IPS-18c (cell line): Measurements from ENCODE around the gene ADCK2.
"Not testable (repeated sequence)": the region's sequence is repeated elsewhere in the genome, so short reads cannot be mapped to it uniquely, and the experiment has no call there.

Experiments
- H3K4me3 ChIP-seq: 2 replicates; pipeline ENCODE4 v1.7.0; 2013; ENCODE audit warnings: low read depth, mild to moderate bottlenecking, low read length, moderate library complexity; ENCODE audit not compliant: insufficient read depth
- H3K9me3 ChIP-seq: one replicate; pipeline ENCODE4 v1.6.1; 2013; ENCODE audit warnings: mild to moderate bottlenecking, low read length, moderate library complexity; ENCODE audit not compliant: control insufficient read depth, insufficient read depth

The ADCK2 gene

DNA sequence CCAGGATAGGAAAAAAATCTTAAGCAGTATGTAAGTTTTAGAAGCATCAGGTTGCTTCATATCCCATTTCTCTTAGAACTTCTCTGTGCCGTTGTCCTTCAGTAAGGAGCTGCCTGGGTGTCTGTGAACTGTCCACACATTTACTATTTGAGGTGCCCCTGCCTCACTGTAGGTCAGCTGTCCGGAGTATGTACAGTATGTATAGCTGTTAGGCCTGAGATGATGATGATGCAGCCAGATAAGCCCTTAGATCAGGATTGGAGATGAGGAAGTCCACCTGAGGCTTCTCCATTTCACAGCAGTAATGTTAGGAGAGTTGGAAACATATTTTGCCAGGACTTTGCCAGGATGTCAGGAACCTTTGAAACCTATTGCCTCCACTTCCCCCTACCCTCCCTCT, 31.5 kb downstream of the ADCK2 start:
- Histone ChIP-seq H3K9me3 (no peaks in the 10 kb centered on the region), H3K4me3 (no peak overlapping the region)

DNA sequence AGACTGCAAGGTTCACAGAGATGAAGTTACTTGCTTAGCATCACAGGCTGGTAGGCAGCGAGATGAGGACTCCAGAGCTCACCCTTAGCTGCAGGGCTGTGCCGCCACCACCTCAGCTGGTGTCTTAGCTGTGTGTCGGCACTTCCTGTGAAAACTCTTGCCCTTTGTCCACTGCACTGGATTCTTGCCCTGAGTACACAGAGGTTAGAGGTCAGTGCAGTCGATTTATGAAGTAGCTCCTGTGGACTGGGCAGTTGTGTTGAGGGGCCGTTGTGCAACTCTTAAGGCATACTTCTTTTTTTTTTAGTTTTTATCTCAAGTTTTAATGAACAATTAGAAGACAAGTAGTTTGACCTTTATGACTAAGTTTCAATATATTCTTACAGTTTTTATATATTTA, 34.4 kb downstream of the ADCK2 start:
- Histone ChIP-seq H3K4me3 (no peak overlapping the region), H3K9me3 (no peaks in the 10 kb centered on the region)

DNA sequence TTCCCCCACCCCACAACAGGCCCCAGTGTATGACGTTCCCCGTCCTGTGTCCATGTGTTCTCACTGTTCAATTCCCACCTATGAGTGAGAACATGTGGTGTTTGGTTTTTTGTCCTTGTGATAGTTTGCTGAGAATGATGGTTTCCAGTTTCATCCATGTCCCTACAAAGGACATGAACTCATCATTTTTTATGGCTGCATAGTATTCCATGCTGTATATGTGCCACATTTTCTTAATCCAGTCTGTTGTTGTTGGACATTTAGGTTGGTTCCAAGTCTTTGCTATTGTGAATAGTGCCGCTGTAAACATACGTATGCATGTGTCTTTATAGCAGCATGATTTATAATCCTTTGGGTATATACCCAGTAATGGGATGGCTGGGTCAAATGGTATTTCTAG, 36.0 kb downstream of the ADCK2 start:
- not testable (repeated sequence) for H3K9me3 ChIP-seq, H3K4me3 ChIP-seq

DNA sequence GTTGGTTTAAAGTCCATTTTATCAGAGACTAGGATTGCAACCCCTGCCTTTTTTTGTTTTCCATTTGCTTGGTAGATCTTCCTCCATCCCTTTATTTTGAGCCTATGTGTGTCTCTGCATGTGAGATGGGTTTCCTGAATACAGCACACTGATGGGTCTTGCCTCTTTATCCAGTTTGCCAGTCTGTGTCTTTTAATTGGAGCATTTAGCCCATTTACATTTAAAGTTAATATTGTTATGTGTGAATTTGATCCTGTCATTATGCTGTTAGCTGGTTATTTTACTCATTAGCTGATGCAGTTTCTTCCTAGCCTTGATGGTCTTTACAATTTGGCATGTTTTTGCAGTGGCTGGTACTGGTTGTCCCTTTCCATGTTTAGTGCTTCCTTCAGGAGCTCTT, 39.6 kb downstream of the ADCK2 start:
- not testable (repeated sequence) for H3K4me3 ChIP-seq, H3K9me3 ChIP-seq

DNA sequence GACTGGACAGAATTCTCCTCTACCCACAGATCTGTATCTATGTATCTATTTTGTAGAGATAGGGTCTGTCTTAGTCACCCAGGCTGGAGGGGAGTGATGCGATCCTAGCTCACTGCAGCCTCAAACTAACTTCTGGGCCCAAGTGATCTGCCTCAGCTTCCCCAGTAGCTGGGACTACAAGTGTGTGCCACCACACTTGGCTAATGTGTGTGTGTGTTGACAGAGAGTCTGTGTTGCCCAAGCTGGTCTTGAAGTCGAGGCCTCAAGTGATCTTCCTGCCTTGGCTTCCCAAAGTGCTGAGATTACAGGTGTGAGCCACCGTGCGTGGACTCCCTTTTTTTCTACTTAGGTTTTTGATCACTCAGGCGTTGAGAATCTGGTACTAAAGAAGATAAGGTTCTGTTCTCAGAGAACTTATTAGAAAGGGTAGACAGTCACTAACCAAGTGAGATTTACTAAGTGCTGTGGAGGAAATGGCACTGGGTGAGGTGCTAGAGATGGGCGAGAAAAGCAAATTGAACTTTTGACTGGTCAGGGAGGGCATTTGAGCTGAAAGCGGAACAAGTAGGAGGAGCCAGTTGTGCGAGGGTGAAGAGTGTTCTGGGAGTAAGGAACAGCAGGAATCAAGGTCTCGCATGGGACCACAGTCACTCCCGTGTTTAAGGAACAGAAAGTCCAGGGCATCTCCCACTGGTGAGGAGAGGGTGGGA, 41.7 kb downstream of the ADCK2 start:
- no peak overlapping the region for H3K4me3 ChIP-seq
- H3K9me3 ChIP-seq = no peaks in the 10 kb centered on the region

DNA sequence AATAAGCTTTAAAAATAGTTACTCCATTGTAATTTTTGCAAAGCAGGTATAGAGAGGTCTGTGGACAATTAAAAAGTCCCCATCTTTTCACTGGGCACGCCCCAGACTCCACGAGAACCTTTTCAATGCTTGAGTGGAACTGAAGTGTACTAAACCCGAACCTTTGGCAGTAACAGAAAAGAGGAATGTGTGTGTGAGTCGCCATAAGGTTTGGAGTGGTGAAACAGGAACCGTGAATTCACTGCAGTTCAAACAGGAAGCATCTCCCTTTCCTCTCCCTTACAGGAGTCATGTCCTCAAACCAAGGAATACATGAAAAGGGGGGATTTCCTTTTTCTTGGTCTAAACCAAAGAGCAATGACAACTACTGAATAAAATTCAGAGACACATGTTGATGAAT, 47.0 kb downstream of the ADCK2 start:
- H3K4me3 ChIP-seq = no peak overlapping the region
- H3K9me3 ChIP-seq = no peaks in the 10 kb centered on the region

DNA sequence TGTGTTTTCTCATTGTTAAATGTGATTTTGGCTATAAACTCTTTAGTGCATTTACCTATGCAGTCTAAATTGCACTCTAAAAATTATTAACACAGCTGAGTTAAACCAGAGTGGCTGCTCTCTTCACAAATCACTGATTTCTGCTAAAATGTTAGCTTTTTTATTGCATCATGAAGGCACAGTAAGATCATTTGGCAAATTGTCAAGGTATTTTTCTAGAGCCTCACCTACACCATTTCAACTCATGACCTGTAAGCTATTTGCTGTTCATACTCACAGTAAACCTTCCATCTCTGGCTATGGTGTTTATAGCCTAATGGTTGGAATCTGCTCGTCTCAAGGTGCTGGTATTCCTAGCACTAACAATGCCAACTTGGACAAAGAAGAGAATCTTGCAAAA, 49.5 kb downstream of the ADCK2 start:
- H3K9me3 ChIP-seq = no peaks in the 10 kb centered on the region
- H3K4me3 ChIP-seq = no peak overlapping the region

DNA sequence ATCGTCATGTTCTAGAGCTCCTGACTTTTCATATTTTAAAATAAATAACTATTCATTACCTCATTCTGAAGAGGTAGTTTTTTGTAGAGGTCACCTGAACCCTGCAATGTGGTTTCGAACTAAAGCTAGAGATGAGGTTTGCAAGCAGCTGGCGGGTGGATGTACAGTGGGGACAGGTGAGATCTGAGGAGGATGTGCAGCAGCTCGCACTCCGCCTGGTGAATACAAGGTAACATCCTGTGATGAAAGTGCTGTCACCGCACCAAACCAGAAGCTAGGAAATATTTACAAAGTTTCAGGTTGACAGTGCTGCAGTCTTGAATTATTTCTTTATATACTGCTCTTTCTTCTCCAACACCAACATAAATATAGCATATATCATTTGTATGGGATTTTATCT, 50.3 kb downstream of the ADCK2 start:
- no peak overlapping the region for H3K4me3 ChIP-seq
- H3K9me3 ChIP-seq = no peaks in the 10 kb centered on the region

DNA sequence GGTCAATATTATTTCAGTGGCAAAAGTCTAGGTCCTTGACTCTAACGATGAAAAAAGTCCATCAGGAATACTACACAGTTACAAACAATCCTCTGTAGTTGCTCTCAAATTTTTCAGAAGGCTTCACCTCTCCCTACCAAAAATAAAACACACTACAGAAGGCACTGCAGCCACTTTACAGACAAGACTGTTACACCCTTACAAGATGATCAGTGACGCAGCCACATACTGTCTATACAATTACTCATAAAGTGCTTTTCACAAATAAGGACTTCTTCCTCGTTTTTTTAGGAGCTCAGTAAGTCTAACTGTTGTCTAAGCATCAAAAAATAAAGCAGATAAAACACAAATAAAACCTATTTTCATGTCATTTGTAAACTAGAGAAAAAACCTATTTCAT, 50.8 kb downstream of the ADCK2 start:
- H3K9me3 ChIP-seq = no peaks in the 10 kb centered on the region
- H3K4me3 ChIP-seq = no peak overlapping the region

DNA sequence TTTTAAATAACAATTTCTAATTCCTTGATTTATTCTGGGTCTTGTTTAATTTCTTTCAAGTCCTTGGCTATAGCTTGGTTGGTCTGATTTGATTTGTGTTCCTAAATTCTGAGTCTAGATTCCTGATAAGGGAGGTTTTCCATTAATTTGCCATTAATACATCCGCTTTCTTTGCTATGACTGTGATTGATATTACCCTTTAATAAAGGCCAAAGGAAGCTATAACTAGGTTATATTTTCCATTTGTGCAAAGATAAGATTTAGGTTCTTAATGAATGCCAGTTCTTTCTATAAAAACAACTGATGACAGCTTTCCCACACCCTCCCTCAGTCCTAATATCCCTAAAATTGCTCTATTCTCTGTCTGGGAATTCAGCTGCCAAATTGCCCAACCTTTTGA, 52.0 kb downstream of the ADCK2 start:
- H3K4me3 ChIP-seq = no peak overlapping the region
- no peaks in the 10 kb centered on the region for H3K9me3 ChIP-seq

DNA sequence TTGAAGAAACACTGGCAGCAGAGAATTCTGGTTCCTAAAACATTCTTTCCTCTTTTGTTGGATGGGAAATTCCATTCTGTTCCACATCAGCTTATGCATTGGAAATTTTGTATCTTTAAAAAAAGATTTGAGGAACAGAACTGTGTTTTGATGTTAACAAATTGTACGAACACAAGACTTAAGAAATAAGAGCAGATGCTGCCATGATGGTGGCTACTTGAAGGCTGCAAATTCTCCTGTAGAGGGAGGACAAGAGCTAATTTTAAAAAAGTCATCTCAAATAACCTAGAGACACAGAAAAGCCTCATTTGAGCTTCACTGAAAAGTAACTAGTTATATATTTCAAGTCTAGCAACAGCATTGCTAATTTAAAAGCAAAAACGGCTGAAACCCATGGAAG, 53.5 kb downstream of the ADCK2 start:
- no peak overlapping the region for H3K4me3 ChIP-seq

DNA sequence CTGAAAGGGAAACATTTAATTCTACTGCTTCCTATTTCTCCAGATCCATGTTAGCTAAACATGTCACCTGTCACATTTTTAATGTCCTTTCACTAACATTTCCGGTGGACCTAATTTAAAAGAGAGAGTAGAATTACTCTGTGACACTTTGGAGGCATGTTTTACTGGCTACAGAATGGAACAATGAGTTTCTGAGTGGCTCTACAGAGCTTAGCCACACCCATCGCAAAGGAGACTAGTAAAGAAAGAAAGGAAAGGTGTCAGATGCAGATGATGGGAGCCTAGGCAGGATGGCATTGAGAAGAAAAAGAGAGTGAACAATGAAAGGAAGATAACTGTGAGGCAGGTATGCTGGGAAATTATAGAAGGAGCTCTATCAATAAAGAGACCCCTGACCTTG, 59.7 kb downstream of the ADCK2 start:
- no peak overlapping the region for H3K4me3 ChIP-seq

More for the DNA sequence above, 53.5 kb downstream of the ADCK2 start:
- H3K9me3 ChIP-seq = no peaks in the 10 kb centered on the region

DNA sequence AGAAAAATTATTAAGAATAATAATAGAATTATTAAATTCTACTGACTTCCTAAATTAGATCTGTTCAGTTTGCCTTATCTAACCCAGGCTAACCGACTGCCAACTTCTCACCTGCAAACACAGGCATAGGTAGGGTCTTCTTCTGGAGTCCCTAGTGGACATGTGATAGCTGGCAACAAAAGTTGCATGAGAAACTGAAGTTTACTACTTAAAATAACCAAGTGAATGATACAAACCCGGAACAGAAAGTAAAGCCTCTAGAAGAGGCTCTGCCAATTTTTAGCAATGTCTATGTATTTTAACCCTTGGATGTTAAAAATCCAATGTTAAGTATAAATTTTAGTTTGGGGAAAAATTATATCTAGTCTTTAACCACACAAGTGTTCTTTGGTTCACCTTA, 61.4 kb downstream of the ADCK2 start:
- H3K4me3 ChIP-seq = no peak overlapping the region
- no peaks in the 10 kb centered on the region for H3K9me3 ChIP-seq

More for the DNA sequence above, 59.7 kb downstream of the ADCK2 start:
- H3K9me3 ChIP-seq = no peaks in the 10 kb centered on the region

DNA sequence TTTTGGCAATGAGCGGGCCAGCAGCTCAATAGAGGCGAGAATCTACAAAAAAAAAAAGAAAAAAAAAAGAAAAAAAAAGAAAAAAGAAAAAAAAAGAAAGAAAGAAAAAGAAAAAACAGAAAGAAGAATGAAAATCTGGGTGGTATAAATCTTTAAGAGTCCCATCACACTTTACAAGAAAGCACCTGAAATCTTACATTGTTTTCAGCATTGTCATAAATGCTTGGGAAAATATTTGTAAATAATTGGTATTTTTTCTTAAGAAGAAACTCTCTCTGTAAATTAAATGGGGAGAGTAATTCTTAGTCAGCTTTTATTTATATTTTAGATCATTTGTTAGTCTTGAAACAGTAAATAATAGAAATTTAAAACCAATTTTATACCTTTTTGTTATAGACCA, 62.0 kb downstream of the ADCK2 start:
- Histone ChIP-seq H3K4me3 (no peak overlapping the region), H3K9me3 (no peaks in the 10 kb centered on the region)

DNA sequence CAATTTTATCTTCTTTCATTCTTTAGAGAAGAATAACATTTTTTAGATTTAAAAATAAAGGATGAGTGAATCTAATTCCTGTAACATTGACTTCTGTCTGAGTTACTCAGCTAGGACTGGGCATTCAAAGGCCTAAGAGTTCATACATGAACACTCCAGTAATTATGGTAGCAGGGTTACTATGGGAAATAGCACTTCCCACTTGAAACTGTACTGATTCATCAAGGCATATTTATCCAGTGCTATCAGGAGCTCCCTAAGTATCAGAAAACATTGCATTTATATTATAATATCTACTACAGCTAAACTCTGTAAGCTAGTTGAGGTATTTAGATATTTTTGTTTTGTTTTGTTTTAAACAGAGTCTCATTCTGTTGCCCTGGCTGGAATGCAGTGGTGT, 65.5 kb downstream of the ADCK2 start:
- no peak overlapping the region for H3K4me3 ChIP-seq
- no peaks in the 10 kb centered on the region for H3K9me3 ChIP-seq

DNA sequence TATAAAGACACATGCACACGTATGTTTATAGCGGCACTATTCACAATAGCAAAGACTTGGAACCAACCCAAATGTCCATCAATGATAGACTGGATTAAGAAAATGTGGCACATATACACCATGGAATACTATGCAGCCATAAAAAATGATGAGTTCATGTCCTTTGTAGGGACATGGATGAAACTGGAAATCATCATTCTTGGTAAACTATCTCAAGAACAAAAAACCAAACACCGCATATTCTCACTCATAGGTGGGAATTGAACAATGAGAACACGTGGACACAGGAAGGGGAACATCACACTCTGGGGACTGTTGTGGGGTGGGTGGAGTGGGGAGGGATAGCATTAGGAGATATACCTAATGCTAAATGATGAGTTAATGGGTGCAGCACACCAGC, 70.5 kb downstream of the ADCK2 start:
- not testable (repeated sequence) for H3K4me3 ChIP-seq, H3K9me3 ChIP-seq

DNA sequence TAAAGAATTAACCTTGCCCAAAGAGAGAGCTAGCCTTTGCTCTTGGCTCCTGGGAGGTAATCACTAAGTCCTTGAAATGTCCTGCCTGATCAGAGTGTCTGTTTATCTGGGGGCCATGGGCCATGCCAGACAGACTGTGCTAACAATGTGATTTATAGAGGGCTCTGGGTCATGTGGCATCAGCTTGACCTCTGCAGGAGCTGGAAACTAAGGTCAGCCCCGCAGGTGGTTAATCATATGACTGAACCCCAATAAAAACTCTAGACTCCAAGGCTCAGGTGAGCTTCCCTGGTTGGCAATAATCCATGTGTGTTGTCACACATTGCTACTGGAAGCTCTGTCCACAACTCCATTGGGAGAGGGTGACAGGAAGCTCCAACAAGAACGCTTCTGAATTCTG, 71.3 kb downstream of the ADCK2 start:
- no peak overlapping the region for H3K4me3 ChIP-seq
- no peaks in the 10 kb centered on the region for H3K9me3 ChIP-seq
